Hepatocyte (in vitro differentiated cells): Measurements from ENCODE around the gene IKZF5. TPM values are rescaled to one million over a fixed set of nuclear protein-coding genes. Genes with fewer than 3 reads are reported as not detected.

Experiments
- DNase-seq: peaks from one replicate; pipeline ENCODE4 v3.0.0-alpha.2; 2016; ENCODE audit warnings: low spot score
- H2AFZ ChIP-seq: fragments of 200-600 bp; sonication (generic); 2 replicates; pipeline ENCODE4 v1.6.0; 2016; ENCODE audit warnings: antibody characterized with exemption, mild to moderate bottlenecking
- H3K27ac ChIP-seq: fragments of 200-600 bp; sonication (generic); 2 replicates; pipeline ENCODE4 v1.5.1; 2016; ENCODE audit warnings: mild to moderate bottlenecking
- H3K27me3 ChIP-seq: fragments of 200-600 bp; sonication (generic); 2 replicates; pipeline ENCODE4 v1.6.1; 2016
- H3K36me3 ChIP-seq: fragments of 200-600 bp; sonication (generic); replicated peaks from 2 replicates; pipeline ENCODE4 v1.5.1; 2016; ENCODE audit warnings: low read depth; ENCODE audit not compliant: insufficient read depth
- H3K4me1 ChIP-seq: fragments of 200-600 bp; sonication (generic); 2 replicates; pipeline ENCODE4 v1.5.1; 2016; ENCODE audit warnings: mild to moderate bottlenecking, moderate library complexity; ENCODE audit not compliant: insufficient read depth
- H3K4me2 ChIP-seq: fragments of 200-600 bp; sonication (generic); 2 replicates; pipeline ENCODE4 v1.6.0; 2016
- H3K4me3 ChIP-seq: fragments of 200-600 bp; sonication (generic); 2 replicates; pipeline ENCODE4 v1.5.1; 2016; ENCODE audit warnings: mild to moderate bottlenecking
- H3K79me2 ChIP-seq: fragments of 200-600 bp; sonication (generic); 2 replicates; pipeline ENCODE4 v1.6.0; 2017; ENCODE audit warnings: mild to moderate bottlenecking
- H3K9me2 ChIP-seq: fragments of 200-600 bp; sonication (generic); replicated peaks from 2 replicates; pipeline ENCODE4 v1.6.0; 2017; ENCODE audit warnings: mild to moderate bottlenecking; ENCODE audit not compliant: insufficient read depth
- H3K9me3 ChIP-seq: fragments of 200-600 bp; sonication (generic); 2 replicates; pipeline ENCODE4 v1.5.1; 2016; ENCODE audit warnings: low read depth, mild to moderate bottlenecking
- H4K20me1 ChIP-seq: fragments of 200-600 bp; sonication (generic); 2 replicates; pipeline ENCODE4 v1.6.0; 2016; ENCODE audit warnings: mild to moderate bottlenecking; ENCODE audit not compliant: insufficient read depth, poor library complexity, severe bottlenecking
- EZH2 ChIP-seq: fragments of 200-600 bp; sonication (generic); IDR thresholded peaks from 2 replicates; pipeline ENCODE4 v1.6.1; 2016; ENCODE audit warnings: antibody characterized with exemption, mild to moderate bottlenecking, borderline replicate concordance
- EZH2phosphoT487 ChIP-seq: fragments of 200-600 bp; sonication (generic); IDR thresholded peaks from one replicate; pipeline ENCODE4 v1.6.1; 2018; ENCODE audit warnings: antibody characterized with exemption, mild to moderate bottlenecking, low read depth, moderate library complexity; ENCODE audit not compliant: unreplicated experiment, severe bottlenecking
- WGBS: methylation state at CpG from one replicate; pipeline ENCODE4 v1.1.6; 2016; ENCODE audit warnings: low lambda C conversion rate; ENCODE audit errors: missing lambda C conversion rate; 5-methylcytosine and 5-hydroxymethylcytosine counted together
- polyA plus RNA-seq: library from polyadenylated mRNA; unstranded; fragments of >200 nt; fragmentation: Nextera tagmentation; extraction: Ambion mirVana; gene quantifications from 2 replicates; pipeline ENCODE4 v1.2.1, GENCODE V29; 2016
- total RNA-seq: library from RNA; depleted of rRNA; stranded (reverse); fragments of >200 nt; gene quantifications from 2 replicates; pipeline ENCODE4 v1.2.3, GENCODE V29; 2014
- TF ChIP-seq, protein P1 (sequence below): fragments of 200-600 bp; sonication (generic); IDR thresholded peaks from 2 replicates; pipeline ENCODE4 v1.5.1; 2016; ENCODE audit warnings: antibody characterized with exemption, mild to moderate bottlenecking; ENCODE audit not compliant: poor library complexity

Gene IKZF5, protein sequence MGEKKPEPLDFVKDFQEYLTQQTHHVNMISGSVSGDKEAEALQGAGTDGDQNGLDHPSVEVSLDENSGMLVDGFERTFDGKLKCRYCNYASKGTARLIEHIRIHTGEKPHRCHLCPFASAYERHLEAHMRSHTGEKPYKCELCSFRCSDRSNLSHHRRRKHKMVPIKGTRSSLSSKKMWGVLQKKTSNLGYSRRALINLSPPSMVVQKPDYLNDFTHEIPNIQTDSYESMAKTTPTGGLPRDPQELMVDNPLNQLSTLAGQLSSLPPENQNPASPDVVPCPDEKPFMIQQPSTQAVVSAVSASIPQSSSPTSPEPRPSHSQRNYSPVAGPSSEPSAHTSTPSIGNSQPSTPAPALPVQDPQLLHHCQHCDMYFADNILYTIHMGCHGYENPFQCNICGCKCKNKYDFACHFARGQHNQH
- 5.5 and 7.2 TPM in 2 replicates for total RNA-seq
- 5.9 and 8.5 TPM in 2 replicates for polyA plus RNA-seq

DNA sequence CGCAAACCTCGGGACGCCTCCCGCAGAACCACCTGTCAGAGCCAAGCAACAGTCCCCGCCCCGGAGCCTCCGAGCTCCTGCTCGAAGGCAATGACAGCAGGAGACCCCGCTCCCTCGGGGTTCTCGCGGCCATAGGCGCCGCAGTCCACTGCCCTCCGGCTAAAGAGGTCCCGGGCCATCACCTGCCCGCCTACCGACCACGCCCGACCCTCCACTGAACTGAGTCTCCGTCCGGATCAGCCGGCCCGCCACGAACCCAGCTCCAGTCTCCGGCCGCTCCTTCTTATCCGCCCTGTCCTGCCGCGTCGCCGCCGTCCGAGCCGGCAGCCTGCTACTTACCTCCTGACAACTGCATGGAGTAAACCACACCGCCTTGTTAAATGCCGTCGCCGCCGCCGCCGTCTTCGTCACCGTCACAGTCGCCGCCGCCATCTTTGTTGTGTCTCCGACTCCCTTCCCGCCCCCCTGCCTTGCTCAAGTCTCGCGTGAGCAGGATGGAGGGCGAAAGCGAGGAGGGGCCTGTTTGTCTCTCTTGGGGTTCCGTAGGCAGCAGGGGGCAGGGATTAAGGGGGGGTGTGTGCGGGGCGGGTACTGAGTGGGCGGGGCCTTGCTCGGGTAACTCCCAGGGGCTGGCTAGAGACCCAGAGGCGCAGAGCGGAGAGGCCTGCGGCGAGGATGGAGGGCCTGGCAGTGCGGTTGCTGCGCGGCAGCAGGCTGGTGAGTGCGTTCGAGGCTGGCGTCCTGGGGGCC lies at the start of gene IKZF5, which contains the start of gene ACADSB:
IKZF5 (minus strand) TSS at position 441 of the 750 bp plus-strand sequence. CDS start 10,170 bp downstream, outside the sequence.
ACADSB (plus strand) TSS at position 652 of the 750 bp plus-strand sequence; CDS start at position 676, 24 bp downstream.
- no peaks in the 10 kb centered on the region for H3K9me2 ChIP-seq
- H4K20me1 ChIP-seq = peaks cover 29% of the 10 kb centered on the region
- H3K4me2 ChIP-seq = peak within 1 kb of the TSS; percentile 90
- peak within 1 kb of the TSS; percentile 82 for H2AFZ ChIP-seq
- no peaks in the 10 kb centered on the region for H3K9me3 ChIP-seq
- DNase-seq = peak; percentile 99
- no peak for TF ChIP-seq EZH2phosphoT487
- no peak for TF ChIP-seq EZH2
- TF ChIP-seq, protein P1, sequence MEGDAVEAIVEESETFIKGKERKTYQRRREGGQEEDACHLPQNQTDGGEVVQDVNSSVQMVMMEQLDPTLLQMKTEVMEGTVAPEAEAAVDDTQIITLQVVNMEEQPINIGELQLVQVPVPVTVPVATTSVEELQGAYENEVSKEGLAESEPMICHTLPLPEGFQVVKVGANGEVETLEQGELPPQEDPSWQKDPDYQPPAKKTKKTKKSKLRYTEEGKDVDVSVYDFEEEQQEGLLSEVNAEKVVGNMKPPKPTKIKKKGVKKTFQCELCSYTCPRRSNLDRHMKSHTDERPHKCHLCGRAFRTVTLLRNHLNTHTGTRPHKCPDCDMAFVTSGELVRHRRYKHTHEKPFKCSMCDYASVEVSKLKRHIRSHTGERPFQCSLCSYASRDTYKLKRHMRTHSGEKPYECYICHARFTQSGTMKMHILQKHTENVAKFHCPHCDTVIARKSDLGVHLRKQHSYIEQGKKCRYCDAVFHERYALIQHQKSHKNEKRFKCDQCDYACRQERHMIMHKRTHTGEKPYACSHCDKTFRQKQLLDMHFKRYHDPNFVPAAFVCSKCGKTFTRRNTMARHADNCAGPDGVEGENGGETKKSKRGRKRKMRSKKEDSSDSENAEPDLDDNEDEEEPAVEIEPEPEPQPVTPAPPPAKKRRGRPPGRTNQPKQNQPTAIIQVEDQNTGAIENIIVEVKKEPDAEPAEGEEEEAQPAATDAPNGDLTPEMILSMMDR = no peak
- peaks cover 18% of the 10 kb centered on the region for H3K4me1 ChIP-seq
- H3K27ac ChIP-seq = peak within 1 kb of the TSS; percentile 89
- WGBS = under 1% methylated on average over 53 of the region's 68 CpGs
- peaks cover 72% of the 10 kb centered on the region for H3K79me2 ChIP-seq
- peak within 1 kb of the TSS; percentile 67 for H3K4me3 ChIP-seq
- no peaks in the 10 kb centered on the region for H3K36me3 ChIP-seq
- no peaks in the 10 kb centered on the region for H3K27me3 ChIP-seq

DNA sequence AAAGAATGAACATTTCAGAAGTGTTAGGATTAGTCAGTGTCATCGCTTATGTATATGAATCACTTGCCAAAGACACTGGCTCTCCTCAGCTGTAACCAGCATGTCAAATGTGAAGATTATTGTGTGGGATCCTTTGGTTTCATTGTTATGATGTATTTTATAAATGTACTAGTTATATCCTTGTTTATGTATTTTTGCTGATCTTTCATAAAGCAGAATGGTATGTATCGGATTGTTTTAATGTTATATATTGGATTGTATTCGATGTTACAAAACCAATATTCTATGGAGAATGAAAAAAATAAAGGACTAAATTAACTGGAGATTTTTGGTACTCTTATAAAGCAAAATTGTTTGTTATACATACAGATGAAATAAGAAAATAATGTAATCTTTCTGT lies 49.4 kb upstream of the IKZF5 start:
- TF ChIP-seq, protein P1 = no peak
- TF ChIP-seq EZH2phosphoT487 (no peak), EZH2 (no peak)
- Histone ChIP-seq H4K20me1 (no peaks in the 10 kb centered on the region), H3K4me1 (no peaks in the 10 kb centered on the region), H3K27me3 (no peaks in the 10 kb centered on the region), H3K79me2 (no peaks in the 10 kb centered on the region), H3K9me3 (no peaks in the 10 kb centered on the region), H3K36me3 (no peaks in the 10 kb centered on the region), H3K27ac (no peak overlapping the region), H2AFZ (no peak overlapping the region), H3K9me2 (no peaks in the 10 kb centered on the region), H3K4me2 (no peak overlapping the region), H3K4me3 (no peak overlapping the region)
- 97% methylated on average over 3 of the region's 3 CpGs for WGBS
- no peak for DNase-seq

DNA sequence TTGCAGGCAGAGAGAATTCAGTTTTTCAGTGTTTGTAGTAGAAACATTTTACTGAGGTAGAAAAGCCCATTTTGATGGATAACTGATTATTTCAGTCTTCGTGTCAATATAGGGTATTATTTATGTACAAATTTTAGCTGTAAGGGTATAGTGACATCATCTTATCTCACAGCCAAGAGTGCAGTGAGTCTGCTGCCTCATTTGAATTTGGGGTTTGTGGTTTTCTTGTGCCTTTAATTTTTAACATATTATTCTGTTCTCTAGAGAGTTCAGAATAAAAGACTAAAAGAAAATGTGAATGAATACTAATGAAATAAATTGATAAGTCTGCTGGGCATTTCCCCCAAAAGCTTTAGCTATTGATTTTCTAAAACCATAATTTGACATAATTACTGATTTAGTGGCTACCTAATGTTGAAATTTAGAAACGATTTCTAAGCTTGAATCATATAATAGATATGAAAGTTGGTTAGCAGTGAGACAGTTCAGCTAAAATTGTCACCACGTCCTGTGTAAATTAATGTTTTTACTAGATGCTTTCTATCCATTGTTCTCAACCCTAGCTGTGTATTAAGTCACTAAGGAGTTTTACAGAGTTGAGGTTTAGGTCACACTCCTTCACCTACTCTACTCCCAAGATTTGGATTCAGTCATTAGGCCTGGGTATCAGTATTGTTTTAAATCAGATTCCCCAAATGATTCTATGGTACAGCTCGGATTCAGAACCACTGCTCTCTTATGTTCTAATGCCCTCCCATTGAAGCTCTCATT lies 37.6 kb upstream of the IKZF5 start:
- H3K4me3 ChIP-seq = no peak overlapping the region

More for the DNA sequence above, 37.6 kb upstream of the IKZF5 start:
- Histone ChIP-seq H3K27me3 (no peaks in the 10 kb centered on the region), H3K36me3 (no peaks in the 10 kb centered on the region), H3K4me1 (no peaks in the 10 kb centered on the region), H4K20me1 (no peaks in the 10 kb centered on the region), H3K9me3 (no peaks in the 10 kb centered on the region), H3K79me2 (no peaks in the 10 kb centered on the region), H3K27ac (no peak overlapping the region), H2AFZ (no peak overlapping the region), H3K9me2 (no peaks in the 10 kb centered on the region), H3K4me2 (no peak overlapping the region)
- no peak for DNase-seq
- no peak for TF ChIP-seq EZH2
- TF ChIP-seq EZH2phosphoT487 = no peak
- TF ChIP-seq, protein P1 = no peak
- WGBS = 94% methylated on average over 4 of the region's 4 CpGs
